ENCODE measurements around the gene TTC3. TPM values are rescaled to one million over a fixed set of nuclear protein-coding genes. Genes with fewer than 3 reads are reported as not detected.

Gene TTC3
- total and polyA plus RNA-seq, 2 of the 13 experiments (the other 11 are each of a cell fraction or from before 2014, with no cell fraction given): 55.7 to 108 TPM

DNA sequence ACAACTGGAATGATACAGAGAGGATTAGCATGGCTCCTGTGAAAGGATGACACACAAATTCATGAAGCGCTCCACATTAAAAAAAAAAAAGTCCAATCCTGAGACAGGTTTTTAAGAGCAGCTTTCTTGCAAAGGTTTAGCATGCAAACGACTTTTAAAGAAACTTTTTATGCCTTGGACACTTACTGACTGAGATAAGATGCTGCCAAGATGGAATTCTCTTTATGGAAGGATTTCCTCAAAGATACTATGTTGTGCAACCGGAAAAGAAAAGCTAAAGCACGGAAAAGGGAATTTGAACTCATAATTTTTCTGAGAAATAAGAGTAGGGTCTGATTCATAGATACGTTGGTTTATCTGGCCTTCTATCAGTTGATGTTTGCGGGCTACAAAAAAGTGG, 27.5 kb upstream of the TTC3 start:
- ATAC-seq: no peak
- Histone ChIP-seq H3K79me2 (ENCODE audit: insufficient read depth, low read length) (no peaks in the 10 kb centered on the region), H3K4me1 (ENCODE audit: insufficient read depth, low read length) (peaks cover 58% of the 10 kb centered on the region), H3K27ac (ENCODE audit: extremely low read length, insufficient read depth, low read length) (no peak overlapping the region), H3K9me3 (ENCODE audit: low read length) (no peaks in the 10 kb centered on the region), H3K4me2 (ENCODE audit: low read depth, low read length) (no peak overlapping the region), H4K20me1 (ENCODE audit: insufficient read depth, low read length) (no peaks in the 10 kb centered on the region), H3K4me3 (replicated peaks in 1 of 3; ENCODE audit: insufficient read depth in 1 of 3, low read depth in 2 of 3, low read length in 3 of 3) (no peak overlapping the region), H3K36me3 (replicated peaks in 1 of 2; ENCODE audit: control insufficient read depth in 1 of 2, insufficient read depth in 2 of 2, low read length in 2 of 2) (no peaks in the 10 kb centered on the region), H3K27me3 (ENCODE audit: control insufficient read depth in 1 of 2, insufficient read depth in 2 of 2, low read length in 2 of 2) (peaks cover 0 to 2% of the 10 kb centered on the region in 2 experiments; a peak in 1 of 5 replicates), H3K9ac (ENCODE audit: insufficient read depth, low read depth, low read length) (no peak overlapping the region), H2AFZ (ENCODE audit: low read length) (no peak overlapping the region)
- CTCF ChIA-PET (ENCODE audit: low intra/inter-chr PET ratio, low total read pairs): no interaction called here
- TF ChIP-seq, protein P1, sequence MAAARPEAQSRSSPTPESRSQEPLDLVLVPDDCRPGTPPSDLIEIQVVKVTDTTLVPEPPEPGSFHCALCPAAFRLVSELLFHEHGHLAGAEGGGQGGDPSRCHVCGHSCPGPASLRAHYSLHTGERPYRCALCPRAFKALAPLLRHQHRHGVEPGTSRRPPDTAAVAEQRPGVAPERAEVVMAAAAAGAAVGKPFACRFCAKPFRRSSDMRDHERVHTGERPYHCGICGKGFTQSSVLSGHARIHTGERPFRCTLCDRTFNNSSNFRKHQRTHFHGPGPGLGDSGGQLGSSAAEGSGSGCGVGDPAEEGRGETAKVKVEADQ (CRISPR knock-in tag; IDR thresholded peaks at IDR 0.05; ENCODE audit: borderline replicate concordance): no peak
- TF ChIP-seq ZNF460 (CRISPR knock-in tag; IDR thresholded peaks at IDR 0.05; ENCODE audit: borderline replicate concordance) (no peak), NFE2L1 (CRISPR knock-in tag; IDR thresholded peaks at IDR 0.05; ENCODE audit: borderline replicate concordance) (no peak), CREM (IDR thresholded peaks at IDR 0.05) (no peak), CREM (CRISPR knock-in tag; IDR thresholded peaks at IDR 0.05) (no peak), SMYD3 (CRISPR knock-in tag; IDR thresholded peaks at IDR 0.05) (no peak), BRCA1 (CRISPR knock-in tag; IDR thresholded peaks at IDR 0.05) (no peak), PAWR (CRISPR knock-in tag; IDR thresholded peaks at IDR 0.05; ENCODE audit: borderline replicate concordance) (no peak), ZSCAN25 (CRISPR knock-in tag; IDR thresholded peaks at IDR 0.05) (no peak), TOE1 (CRISPR knock-in tag; IDR thresholded peaks at IDR 0.05) (no peak), PHF21A (CRISPR knock-in tag; IDR thresholded peaks at IDR 0.05) (no peak)
- TF ChIP-seq, protein P2, sequence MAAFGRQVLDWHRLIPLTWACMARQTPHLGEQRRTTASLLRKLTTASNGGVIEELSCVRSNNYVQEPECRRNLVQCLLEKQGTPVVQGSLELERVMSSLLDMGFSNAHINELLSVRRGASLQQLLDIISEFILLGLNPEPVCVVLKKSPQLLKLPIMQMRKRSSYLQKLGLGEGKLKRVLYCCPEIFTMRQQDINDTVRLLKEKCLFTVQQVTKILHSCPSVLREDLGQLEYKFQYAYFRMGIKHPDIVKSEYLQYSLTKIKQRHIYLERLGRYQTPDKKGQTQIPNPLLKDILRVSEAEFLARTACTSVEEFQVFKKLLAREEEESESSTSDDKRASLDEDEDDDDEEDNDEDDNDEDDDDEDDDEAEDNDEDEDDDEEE (CRISPR knock-in tag; IDR thresholded peaks at IDR 0.05): no peak
- TF ChIP-seq, protein P3, sequence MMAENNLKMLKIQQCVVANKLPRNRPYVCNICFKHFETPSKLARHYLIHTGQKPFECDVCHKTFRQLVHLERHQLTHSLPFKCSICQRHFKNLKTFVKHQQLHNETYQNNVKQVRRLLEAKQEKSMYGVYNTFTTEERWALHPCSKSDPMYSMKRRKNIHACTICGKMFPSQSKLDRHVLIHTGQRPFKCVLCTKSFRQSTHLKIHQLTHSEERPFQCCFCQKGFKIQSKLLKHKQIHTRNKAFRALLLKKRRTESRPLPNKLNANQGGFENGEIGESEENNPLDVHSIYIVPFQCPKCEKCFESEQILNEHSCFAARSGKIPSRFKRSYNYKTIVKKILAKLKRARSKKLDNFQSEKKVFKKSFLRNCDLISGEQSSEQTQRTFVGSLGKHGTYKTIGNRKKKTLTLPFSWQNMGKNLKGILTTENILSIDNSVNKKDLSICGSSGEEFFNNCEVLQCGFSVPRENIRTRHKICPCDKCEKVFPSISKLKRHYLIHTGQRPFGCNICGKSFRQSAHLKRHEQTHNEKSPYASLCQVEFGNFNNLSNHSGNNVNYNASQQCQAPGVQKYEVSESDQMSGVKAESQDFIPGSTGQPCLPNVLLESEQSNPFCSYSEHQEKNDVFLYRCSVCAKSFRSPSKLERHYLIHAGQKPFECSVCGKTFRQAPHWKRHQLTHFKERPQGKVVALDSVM (CRISPR knock-in tag; IDR thresholded peaks at IDR 0.05): no peak
- TF ChIP-seq, protein P4, sequence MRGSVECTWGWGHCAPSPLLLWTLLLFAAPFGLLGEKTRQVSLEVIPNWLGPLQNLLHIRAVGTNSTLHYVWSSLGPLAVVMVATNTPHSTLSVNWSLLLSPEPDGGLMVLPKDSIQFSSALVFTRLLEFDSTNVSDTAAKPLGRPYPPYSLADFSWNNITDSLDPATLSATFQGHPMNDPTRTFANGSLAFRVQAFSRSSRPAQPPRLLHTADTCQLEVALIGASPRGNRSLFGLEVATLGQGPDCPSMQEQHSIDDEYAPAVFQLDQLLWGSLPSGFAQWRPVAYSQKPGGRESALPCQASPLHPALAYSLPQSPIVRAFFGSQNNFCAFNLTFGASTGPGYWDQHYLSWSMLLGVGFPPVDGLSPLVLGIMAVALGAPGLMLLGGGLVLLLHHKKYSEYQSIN (CRISPR knock-in tag; IDR thresholded peaks at IDR 0.05; ENCODE audit: borderline replicate concordance): no peak
- DNase-seq (ENCODE audit: low spot score): no peak
- intact Hi-C loops (cut with micrococcal nuclease; ENCODE audit: unreplicated experiment) (no loop called here), in situ Hi-C loops (cut with HindIII; ENCODE audit: extremely low pct_ligation_motif_present, low pct_unique_long_range_greater_than_20kb) (no loop called here)
- POLR2A ChIA-PET: no interaction called here
- 82% methylated on average over 6 of the region's 6 CpGs for WGBS (ENCODE audit: low lambda C conversion rate)
- FAIRE-seq: no peak
- BruUV-seq (replicated peaks): no TSS peak

Data from HepG2 (cell line).